ENCODE data around the gene DDX27.
"Not testable (repeated sequence)": the region's sequence is repeated elsewhere in the genome, so short reads cannot be mapped to it uniquely, and the experiment has no call there.

Gene DDX27, protein sequence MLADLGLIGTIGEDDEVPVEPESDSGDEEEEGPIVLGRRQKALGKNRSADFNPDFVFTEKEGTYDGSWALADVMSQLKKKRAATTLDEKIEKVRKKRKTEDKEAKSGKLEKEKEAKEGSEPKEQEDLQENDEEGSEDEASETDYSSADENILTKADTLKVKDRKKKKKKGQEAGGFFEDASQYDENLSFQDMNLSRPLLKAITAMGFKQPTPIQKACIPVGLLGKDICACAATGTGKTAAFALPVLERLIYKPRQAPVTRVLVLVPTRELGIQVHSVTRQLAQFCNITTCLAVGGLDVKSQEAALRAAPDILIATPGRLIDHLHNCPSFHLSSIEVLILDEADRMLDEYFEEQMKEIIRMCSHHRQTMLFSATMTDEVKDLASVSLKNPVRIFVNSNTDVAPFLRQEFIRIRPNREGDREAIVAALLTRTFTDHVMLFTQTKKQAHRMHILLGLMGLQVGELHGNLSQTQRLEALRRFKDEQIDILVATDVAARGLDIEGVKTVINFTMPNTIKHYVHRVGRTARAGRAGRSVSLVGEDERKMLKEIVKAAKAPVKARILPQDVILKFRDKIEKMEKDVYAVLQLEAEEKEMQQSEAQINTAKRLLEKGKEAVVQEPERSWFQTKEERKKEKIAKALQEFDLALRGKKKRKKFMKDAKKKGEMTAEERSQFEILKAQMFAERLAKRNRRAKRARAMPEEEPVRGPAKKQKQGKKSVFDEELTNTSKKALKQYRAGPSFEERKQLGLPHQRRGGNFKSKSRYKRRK

DNA sequence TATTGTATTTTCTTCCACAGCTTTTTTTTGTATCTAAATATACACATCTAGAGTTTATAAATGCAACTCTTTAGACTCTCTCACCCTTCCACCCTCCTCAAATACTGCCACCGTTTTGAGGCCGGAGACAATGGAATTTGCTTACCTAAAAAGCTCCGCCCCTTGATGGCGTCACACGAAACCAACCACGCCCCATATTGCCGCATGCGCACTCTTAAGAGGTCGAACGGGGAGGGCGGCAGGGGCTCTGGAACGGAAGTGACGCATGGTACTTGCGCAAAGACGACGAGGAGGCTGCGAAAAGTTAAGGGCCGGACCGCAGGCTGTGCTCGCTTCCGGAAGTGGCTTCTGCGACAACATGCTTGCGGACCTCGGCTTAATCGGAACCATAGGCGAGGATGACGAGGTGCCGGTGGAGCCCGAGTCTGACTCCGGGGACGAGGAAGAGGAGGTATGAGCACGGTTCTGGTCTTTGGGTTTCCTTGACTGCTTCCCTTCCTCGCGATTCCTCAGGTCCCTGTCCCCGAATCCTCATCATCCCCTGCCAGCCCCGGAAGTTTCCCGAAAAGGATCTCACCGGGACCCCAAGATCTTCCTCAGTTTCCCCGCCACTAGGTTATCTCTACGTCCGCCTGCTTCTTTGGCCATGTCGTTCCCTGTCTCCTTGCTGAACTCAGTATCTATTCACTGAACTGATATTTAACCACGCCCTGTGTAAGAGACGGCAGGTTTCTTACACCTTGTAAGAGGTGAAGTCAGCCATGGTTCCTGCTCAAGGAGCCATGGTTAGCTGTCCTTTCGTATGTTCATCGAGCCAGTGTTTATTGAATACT lies at the start of gene DDX27:
TSS of gene DDX27 (plus strand) at position 326 of the 833 bp plus-strand sequence. CDS start at position 359, 33 bp downstream.
- FAIRE-seq = peak; percentile 99

DNA sequence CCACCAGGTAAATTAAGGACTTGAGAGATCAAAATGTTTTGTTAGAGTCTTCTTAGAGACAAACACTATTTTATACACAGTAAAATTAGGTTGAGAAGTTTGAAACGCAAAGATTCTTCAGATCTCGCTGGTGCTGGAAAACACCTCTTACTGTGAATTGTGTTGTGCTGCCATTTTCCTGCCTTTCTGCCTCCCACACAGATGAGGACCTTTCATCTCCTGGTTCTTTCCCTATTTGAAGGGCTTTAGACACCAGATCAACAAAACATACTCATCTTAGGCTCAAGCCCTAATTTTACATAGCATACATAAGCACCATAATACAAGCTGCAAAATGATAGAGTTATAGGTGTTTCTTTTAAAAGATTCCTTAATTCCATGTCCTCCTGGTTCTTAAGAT lies 49.7 kb upstream of the DDX27 start:
- no peak for FAIRE-seq

DNA sequence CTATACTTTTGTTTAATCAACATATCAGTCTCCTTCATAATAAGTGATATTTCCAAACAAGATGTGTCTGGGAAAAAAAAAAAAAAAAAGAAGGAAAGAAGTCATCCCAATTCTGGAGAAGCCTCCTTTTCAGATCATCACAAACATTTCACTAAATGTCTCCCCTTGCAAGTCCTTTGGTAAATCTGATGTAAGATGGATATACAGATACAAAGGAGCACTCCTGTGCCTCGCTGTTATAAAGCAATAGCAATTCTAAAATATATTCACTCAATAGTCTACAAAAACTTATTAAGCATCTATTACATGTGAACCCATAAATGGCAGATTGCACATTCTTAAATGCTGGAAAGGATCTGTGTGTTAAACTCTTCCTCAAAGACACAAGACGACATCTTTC lies 48.5 kb upstream of the DDX27 start:
- no peak for FAIRE-seq

DNA sequence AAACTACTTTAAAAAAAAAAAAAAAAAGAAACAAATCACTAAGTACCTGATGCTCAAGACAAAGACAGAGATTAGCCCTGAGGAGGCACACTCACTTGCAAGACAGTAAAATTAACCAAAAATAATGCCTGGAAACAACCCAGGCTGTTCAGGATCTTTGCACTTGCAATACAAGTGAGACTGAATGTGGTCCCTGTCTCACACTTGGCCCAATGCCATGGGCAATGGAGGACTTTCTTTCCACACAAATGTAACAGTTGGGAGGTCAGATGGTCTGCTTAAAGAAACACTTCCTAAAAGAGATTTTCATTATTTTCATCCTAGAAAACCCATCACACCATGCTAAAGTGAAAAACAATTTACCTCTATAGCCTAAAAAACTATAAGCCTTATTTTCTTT lies 47.3 kb upstream of the DDX27 start:
- no peak for FAIRE-seq

DNA sequence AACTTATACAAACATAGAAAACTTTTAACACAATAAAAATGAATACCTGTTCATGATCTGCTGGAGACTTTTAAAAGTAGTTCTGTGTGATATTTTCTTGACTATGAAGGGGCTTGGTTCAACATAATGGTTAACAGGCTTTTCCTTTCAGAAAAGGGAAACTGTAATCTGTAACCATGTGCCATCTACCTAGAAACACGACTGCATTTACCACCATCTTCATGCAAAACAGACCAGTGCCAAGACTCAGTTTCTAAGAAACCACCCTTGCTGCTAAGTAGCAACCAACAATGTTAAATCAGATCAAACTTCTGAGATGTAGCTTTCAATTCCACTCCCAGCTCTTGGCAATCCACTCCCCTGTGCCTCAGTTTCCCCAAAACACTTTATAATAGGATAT lies 46.8 kb upstream of the DDX27 start:
- FAIRE-seq = no peak

DNA sequence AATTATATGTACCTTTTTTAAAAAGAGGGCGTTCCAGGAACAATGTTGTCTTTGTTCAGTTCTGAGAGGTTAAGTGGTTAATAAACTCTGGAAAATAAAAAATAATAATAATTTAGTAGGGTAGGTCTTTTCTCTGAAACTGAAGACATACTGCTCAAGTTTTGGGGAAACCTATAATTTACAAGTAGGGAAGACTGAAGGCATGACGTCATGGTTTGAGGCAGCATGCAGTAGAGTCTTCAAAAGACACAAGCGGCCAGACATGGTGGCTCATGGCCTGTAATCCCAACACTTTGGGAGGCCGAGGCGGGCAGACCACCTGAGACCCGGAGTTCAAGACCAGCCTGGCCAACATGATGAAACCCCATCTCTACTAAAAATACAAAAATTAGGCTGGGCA lies 45.0 kb upstream of the DDX27 start:
- FAIRE-seq = no peak

DNA sequence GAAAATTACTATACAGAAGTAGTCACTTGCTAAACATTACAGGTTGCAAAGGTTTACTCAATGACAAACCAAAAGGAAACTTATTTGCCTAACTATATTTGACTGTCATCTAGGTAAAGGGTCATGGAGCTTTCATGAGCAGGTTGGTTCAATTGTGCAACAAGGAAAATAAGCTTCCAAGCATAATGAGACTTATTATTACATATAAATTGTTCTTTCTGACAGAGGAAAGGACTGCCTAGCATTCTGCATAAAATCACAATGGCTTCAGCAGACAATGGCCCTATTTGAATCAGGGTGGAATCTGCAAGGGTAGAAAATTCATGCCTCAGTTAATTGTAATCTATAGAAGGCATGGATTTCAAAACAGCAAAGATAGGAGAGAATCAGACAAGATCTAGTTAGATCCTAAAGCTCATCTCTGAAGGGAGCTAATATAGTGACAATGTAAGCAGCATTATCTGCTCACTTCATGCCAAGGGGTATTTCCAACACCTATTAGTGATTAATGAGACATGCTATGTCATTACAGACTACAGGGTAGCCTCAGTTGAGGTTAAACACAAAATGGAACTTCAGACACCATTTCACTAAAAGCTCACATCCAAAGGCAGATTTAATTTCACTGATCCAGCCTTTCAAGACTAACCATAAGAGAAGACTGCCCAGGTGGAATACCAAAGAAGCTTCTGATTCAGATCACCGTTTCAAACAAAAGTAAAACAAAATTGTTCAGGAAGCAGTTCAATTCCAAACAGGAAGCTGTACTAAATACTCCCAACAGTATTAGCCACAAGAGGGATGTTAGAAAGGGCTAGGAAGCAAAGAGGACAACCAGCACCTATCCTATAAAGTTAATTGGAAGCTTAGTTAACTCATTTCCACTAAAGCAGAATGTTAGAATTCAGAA lies 39.6 kb upstream of the DDX27 start:
- FAIRE-seq = no peak

DNA sequence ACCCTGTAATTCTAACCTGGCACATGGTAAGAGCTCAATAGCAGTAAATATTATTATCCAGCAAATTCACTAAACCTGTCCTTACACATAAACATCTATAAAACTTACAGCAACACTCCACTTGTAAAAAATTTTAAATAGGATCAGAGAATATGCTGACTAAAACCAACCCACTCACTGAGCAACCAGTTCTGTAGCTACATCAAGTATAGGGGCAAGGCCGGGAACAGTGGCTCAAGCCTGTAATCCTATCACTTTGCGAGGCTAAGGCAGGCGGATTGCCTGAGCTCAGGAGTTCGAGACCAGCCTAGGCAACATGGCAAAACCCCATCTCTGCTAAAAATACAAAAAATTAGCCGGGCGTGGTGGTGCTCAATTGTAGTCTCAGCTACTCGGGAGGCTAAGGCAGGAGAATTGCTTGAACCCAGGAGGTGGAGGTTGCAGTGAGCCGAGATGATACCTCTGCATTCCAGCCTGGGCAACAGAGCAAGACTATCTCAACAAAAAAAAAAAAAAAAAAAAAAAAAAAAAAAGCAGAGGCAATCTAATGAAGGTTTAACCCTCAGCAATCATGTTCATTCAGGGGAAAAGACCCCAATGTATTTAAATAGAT lies 37.8 kb upstream of the DDX27 start:
- no peak for FAIRE-seq

DNA sequence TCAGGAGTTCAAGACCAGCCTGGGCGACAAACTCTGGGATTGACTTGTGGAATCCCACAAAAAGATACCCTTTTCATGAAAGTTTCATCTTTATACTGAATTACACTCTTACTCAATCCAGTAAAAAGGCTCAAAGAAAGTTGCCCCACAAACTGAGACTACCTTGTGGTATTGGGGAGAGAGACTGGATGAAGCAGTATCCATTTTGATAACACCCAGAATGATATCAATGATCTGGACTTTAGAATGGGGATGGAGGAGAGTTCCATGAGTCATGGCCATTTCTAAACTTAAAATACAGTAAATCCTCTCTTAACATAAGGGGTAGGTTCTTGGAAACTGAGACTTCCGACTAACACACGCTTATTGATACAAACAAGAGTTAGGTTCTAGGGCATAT lies 35.8 kb upstream of the DDX27 start:
- no peak for FAIRE-seq

DNA sequence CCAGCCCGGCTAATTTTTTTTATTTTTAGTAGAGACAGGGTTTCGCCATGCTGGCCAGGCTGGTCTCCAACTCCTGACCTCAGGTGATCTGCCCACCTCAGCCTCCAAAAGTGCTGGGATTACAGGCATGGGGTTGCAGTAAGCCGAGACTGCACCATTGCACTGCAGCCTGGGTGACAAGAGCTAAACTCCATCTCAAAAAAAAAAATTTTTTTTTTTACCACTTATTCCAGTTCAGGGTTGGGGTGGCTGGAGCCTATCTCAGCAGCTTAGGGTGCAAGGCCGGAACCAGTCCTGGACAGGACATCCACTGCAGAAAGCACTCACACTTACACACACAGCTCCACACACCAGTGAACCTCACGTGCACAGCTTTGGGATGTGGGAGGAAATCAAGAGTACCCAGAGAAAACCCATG lies 35.1 kb upstream of the DDX27 start:
- not testable (repeated sequence) for FAIRE-seq

DNA sequence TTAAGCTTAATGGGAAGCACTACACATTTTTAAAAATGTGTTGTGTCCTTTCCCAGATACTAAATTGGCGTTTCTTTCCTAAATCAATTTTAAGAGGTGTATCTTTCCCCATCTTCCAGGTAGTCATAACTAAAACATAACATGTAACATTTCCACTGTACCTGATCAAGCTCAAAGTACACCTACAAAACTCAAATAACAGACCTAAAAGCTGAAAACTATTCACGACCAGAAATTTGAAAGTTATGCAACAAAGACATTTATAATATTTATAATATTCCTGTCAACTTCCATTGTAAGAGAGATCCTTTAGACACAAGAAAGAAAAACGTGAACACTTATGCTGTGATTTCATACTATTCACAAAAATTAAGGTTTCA lies 34.5 kb upstream of the DDX27 start:
- FAIRE-seq = no peak

DNA sequence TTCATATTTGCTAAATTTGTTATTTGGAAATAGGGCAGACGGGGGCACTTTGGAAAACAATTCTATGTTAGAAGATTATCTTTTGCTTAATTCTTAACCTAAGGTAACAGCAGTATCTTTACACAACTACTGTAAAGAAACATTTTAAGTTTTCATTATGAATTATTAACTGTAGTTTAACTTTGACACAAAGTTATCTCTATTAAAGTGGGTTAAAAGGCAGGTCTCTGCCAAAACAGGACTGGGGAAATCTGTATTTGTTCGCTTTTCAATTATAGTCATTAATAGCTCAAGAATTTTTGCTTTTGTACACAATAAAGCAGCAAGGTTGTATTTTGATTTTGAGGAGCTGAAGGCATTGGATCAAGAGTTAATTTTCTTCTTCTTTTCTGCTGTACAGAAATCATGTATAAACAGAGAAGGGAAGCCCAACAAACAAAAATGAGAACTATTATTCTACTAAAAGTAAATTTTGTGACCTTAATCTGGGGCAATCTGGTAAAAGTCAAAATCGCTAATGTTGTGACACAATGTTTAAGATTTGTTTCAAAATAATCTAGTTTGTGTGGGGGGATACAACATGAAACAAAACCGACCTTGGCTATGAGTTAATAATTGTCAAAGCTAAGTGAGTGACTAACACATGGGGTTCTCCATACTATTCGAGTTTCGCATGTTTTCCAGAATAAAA lies 34.0 kb upstream of the DDX27 start:
- FAIRE-seq = no peak

DNA sequence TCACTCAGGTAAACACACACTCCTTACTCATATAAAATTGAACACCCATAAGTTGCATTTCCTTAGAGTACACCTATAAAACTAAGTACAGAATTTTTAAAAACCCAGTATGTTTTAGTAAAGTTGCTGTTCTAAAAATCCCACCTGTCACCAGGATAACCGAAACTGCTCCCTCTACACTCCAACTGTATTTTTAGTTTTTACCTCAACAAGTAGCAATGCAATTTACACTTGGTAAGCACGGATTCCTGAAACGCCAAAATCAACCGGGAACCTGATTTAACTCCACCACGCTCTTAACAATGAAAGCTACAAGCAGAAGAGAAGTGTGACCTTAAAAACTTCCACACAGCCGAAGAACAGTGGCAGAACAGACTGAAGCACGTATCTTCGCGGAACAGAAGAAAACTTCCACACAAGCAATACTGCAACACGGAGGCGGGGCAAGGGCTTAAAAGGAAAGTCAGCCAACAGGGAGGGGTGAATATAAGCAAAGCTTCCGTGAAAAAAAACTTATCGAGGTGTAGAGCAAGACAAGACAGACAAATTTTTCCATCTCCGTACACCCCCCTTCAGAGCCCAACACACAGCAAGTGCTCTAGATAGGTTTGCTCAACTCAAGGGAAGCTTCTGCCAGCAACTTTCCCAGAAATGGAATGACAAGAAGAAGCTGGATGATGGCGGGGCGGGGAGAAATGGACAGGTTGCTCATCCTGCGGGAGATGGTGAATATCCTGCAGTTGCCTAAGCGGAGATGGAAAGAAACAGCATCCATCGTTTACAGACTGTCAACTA lies 32.5 kb upstream of the DDX27 start:
- no peak for FAIRE-seq

DNA sequence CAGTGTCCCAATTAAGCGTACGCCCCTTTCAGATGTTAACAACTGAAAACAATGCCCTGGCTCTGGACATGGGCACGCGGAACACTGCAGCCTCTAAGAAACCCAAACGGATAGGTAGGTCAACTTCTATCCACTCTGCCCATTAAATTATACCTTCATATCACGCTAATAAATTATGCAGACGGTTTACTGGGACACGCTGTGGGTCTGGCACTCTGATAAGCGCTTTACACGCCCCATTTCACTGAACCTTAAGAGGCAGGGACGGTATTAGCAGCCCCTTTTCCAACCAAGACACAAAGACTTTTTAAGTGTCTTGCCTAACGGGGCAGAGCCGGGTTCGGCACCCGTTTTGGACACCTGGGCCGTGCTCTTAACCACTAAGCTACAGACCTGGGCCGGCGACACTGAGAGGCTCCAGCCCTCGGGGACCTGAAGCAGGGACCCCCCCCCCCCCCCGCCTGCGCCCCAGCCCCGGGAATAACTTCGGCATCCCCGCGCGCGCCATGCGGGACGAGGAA lies 31.8 kb upstream of the DDX27 start:
- FAIRE-seq = no peak

DNA sequence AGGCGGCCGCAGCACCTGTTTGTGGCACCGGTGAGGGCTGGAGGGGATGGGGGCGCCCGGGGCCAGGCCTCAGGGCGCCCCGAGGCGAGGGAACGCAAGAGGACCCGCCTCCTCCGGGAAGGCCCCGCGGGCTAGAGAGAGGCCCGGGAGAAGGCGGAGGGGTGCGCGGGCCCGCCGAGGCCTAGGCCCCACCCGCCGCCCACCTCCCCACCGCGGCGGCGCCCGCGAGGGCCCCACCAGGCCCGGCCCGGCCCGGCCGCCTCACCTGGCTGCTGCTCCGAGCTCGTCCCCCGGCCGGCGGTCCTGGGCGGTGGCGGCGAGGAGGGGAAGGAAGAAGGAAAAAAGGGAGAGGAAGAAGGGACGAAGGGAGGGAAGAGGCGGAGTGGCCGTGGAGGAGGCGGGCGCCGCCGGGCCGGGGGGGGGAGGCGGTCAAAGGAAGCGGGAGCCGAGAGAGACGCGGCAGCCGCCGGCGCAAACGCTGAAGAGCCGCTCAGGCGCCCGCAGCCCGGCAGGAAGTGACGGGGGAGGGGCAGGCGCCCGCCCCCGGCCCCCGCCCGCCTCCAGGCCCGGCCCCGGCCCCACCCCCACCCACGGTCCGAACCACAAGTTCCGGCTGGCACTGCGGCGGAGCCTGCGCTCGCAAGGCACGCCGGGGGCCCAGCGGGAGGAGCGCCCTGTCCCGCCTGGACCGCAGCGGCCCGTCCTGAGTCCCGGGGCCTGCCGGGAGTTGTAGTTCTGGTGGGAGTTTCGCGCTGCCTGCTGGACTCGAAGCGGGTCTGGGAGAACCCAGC lies 31.2 kb upstream of the DDX27 start, which contains the start of gene STAU1:
TSS of gene STAU1 (minus strand) at position 484 of the 791 bp plus-strand sequence. CDS start 22,133 bp downstream, outside the sequence.
- FAIRE-seq = no peak

DNA sequence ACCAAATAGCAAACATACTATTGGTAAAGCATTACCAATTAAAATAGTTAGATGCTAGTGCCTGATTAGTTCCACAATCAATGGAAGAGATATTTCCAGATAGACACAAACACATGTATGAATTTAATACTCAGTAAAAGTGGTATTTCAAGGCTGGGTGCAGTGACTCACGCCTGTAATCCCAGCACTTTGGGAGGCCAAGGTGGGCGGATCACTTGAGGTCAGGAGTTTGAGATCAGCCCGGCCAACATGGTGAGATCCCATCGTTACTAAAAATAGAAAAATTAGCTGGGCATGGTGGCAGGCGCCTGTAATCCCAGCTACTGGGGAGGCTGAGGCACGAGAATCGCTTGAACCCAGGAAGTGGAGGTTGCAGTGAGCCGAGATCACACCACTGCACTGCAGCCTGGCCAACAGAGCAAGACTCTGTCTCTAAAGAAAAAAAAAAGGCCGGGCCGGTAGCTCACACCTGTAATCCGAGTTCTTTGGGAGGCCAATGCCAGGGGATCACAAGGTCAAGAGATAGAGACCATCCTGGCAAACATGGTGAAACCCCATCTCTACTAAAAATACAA lies 26.2 kb upstream of the DDX27 start:
- not testable (repeated sequence) for FAIRE-seq

DNA sequence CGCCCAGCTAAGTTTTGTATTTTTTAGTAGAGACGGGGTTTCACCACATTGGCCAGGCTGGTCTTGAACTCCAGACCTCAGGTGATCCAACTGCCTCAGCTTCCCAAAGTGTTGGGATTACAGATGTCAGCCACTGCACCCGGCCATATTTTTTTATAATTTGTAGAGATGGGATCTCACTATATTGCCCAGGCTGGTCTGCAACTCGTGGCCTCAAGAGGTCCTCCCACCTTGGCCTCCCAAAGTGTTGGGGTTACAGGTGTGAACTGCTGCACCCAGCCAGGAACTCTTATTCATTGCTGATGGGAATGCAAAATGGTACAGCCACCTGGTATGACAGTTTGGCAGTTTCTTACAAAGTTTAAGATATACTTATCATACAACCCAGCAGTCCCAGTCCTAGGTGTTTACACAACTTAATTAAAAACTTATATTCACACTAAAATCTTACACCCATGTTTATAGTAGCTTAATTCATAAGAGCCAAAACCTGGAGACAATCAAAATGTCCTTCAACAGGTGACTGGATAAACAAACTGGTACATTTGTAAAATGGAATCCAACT lies 19.4 kb upstream of the DDX27 start:
- FAIRE-seq = no peak

DNA sequence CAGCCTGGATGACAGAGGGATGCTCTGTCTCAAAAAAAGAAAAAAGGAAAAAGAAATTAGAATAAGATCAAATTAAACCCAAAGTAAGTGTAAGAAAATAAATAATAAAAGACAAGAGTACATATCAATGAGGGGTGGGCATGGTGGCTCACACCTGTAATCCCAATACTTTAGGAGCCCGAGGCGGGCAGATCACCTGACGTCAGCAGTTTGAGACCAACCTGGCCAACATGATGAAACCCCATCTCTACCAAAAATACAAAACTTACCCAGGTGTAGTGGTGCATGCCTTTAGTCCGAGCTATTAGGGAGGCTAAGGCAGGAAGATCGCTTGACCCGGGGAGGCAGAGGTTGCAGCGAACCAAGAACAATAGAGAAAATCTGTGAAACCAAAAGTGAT lies 16.2 kb upstream of the DDX27 start:
- FAIRE-seq = no peak

Data from G401.6 (cell line).